ENCODE data around the gene CNKSR3.

CNKSR3 gene

GRCh38 chr6:154383273-154383672, 127.2 kb downstream of the CNKSR3 start:
- DNase-seq (ENCODE audit: low spot score): no peak

GRCh38 chr6:154382740-154383139, 127.7 kb downstream of the CNKSR3 start:
- no peak for DNase-seq (ENCODE audit: low spot score)

- no peak for DNase-seq (ENCODE audit: low spot score)
Measured at GRCh38 chr6:154381548-154381947, 128.9 kb downstream of the CNKSR3 start.

- DNase-seq (ENCODE audit: low spot score): no peak
Measured at GRCh38 chr6:154380741-154381140, 129.7 kb downstream of the CNKSR3 start.

DNA sequence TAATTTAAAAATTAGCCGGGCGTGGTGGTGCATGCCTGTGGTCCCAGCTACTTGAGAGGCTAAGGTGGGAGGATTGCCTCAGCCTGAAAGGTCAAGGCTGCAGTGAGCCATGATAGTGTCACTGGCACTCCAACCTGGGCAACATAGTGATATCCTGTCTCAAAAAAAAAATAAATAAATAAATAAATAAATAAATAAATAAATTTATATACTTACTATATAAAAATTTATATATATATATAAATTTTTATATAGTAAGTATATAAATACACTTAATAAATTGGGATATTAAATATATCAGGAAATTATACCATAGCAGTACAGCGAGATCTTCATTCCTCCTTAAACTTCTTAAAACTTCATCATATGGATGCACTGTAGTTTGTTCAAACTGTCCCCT, 130.9 kb downstream of the CNKSR3 start:
- DNase-seq (ENCODE audit: low spot score): no peak

DNA sequence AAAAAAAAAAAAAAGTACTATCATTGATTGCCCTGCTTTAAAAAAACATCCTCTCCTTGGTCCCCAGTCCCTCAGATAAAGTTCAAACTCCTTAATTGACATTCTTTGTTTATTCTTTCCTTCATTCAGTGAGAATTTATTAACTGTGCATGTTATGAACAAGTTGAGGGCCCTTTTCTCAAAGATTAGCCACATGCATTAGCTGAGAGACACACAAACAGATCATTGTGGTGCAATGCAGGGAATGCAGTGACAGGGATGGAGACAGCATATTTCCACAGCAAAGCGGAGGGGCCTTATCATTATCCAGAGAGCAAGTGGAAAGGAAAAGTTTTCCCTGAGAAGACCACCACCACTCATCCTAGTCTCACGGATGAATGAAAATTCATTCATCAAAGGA, 132.0 kb downstream of the CNKSR3 start:
- no peak for DNase-seq (ENCODE audit: low spot score)

- DNase-seq (ENCODE audit: low spot score): no peak
Measured at GRCh38 chr6:154377726-154378125, 132.8 kb downstream of the CNKSR3 start.

GRCh38 chr6:154373971-154374370, 136.5 kb downstream of the CNKSR3 start:
- no peak for DNase-seq (ENCODE audit: low spot score)

DNA sequence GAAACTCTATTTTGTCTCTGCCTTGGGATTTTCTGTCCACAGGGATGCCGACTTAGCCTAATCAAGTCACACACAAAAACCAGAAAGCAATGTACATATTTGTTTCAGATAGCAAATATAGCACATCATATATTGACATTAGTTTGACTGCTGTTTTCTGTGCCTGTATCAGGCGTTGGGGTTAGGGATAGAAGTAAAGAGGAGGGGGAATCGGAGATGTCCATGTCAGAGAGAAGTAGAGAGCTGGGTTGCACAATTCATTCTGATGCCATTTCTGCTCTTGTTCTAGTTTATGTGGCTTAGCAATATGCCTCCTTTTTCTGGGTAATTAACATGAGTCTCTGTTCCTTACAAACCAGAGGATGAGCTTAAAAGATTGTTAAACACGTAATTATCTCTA, 139.2 kb downstream of the CNKSR3 start:
- no peak for DNase-seq (ENCODE audit: low spot score)

DNA sequence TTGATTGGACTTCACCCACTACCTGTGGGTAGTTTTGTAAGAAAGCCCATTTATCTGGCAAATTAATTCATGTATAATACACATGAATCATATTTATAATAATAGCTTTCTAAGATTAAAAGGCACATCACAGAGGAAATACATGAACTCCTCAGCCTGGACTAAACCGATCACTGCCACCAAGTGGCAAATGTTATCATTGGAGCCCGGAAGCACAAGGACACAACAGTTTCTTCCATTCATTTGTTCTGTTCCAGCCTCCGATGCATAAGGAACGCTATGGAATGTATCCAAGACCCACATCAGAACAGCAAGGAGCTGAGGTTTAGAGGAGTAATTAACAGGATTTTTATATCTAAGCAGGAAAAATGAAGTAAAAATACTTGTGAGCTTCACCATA, 139.9 kb downstream of the CNKSR3 start:
- DNase-seq (ENCODE audit: low spot score): no peak

DNA sequence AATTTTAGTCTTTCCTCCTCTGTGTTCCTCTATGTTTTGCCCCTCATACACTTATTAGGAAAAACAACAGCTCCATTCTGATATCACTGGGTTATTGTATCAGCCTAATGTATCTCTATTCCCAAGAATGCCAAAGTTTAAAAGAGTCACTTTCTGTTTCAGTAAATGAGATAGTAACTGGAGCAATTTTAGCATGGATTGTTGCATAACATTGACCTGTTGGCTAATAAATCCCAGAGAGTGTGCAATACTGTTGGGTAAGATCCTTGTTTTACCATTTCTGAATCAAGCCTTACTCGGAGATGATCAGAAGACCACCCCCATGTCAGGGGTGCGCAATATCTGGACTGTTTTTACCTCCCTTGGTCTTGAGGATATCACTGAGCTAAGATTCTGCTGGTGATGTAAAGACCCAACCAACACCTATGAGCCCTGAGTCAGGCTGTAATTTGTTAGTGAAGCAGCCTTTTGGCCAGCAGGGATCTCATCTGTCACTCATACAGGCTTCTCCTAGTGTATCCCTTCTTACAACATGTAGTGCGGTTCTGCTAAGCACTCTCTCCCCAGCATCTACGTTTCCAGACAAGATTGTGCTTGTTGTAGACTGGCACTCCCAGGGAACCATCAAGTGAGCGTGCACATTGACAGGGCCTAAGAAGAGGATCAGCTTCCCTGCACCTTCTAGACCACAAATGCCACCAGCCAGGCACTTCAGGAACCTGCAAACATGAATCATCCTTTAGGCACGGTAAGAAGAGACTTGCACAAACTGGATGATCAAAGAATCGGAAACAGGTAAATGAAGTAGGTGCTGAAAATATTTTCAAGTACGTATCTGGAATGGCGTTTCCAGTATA, 142.4 kb downstream of the CNKSR3 start:
- DNase-seq (ENCODE audit: low spot score): no peak

DNA sequence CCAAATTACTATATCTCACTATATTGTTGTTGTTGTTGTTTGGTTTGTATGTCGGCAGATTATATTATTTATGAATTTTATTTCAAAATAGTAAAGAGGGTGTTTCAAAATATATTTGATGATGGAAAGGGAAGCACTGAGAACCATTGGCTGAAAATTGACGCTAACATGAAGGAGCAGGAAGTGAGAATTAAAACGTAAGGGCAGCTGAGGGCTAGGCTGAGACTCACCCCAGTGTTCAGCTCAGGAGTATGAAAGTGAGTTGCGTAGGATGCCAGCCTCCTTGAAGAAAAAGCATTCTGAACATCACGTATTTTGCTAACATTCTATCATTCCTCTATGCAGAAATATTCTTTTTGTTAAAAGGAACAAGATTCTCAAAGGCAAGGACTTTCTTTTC, 143.1 kb downstream of the CNKSR3 start:
- no peak for DNase-seq (ENCODE audit: low spot score)

- no peak for DNase-seq (ENCODE audit: low spot score)
Measured at GRCh38 chr6:154363821-154364220, 146.7 kb downstream of the CNKSR3 start.

DNA sequence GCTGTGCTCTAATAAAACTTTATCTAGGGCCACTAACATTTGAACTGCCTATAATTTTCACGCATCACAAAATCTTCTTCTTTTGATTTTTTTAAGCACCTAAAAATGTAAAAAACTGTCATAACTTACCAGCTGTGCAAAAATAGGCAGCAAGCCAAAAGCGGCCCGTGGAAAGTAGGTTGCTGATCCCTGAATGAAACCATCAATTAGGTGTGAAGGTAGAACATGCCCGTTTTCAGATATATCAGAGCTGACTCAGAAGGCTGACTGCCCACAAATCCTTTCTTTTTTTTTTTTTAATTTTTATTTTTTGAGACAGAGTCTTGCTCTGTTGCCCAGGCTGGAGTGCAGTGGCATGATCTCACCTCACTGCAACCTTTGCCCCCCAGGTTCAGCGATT, 149.0 kb downstream of the CNKSR3 start:
- DNase-seq (ENCODE audit: low spot score): no peak

DNA sequence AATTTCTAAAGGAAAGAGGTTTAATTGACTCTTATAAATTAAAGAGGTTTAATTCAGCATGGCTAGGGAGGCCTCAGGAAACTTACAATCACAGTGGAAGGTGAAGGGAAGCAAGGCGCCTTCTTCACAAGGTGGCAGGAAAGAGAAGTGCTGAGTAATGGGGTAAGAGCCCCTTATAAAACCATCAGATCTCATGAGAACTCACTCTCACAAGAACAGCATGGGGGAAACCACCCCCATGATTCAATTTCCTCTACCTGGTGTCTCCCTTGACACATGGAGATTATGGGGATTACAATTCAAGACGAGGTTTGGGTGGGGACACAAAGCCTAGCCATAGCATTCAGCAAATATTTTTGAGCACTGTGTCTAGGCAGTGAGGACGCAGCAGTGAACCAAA, 150.0 kb downstream of the CNKSR3 start:
- DNase-seq (ENCODE audit: low spot score): no peak

- no peak for DNase-seq (ENCODE audit: low spot score)
Measured at GRCh38 chr6:154359679-154360078, 150.8 kb downstream of the CNKSR3 start.

DNA sequence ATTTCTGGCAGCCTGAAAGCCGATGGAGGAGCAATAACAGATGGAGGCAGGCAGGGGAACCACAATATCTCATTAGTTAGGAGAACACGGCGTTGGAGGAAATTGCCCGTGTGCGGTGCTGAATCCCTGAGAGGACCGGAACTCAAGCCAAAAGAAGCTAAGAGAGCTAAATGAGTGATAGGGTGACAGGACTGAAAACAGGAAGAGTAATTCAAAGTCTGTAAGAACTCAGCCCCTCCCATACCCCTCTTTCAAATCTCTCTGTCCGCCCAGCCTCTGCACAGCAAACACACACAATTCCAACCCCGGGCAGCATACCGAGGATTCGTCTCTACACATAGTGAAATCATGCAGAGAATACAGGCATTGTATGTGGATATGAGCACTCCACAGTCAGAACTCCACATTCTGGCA, 151.3 kb downstream of the CNKSR3 start:
- DNase-seq (ENCODE audit: low spot score): no peak

GRCh38 chr6:154358019-154358545, 152.4 kb downstream of the CNKSR3 start:
- DNase-seq (ENCODE audit: low spot score): no peak

GRCh38 chr6:154356690-154357089, 153.8 kb downstream of the CNKSR3 start, which contains the start of gene IPCEF1:
IPCEF1 (minus strand) TSS chr6:154356803; CDS start chr6:154265947, 90,856 bp downstream.
- DNase-seq (ENCODE audit: low spot score): no peak

DNA sequence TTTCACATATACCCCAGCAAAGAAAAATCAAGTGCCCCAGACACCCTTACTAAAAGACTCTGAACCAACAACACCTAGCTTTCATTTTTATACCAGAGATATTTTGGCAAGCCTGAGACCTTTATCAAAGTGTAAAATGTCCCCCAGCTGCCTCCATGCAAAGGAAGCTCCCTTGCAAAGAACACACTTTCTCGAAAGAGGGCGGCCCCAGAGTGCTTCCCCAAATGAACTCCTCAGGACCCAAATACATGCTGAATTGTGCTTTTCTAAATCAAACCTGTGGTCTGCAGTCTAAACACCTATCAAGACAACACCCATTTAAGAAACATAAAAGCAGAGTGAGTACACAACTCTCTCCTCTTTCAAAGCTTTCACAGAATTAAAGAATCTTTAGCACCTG, 154.4 kb downstream of the CNKSR3 start:
- DNase-seq (ENCODE audit: low spot score): no peak

GRCh38 chr6:154354265-154354777, 156.2 kb downstream of the CNKSR3 start:
- DNase-seq (ENCODE audit: low spot score): no peak

GRCh38 chr6:154353626-154354025, 156.9 kb downstream of the CNKSR3 start:
- DNase-seq (ENCODE audit: low spot score): no peak
